ENCODE results near the gene SEMA5A. TPM values are rescaled to one million over a fixed set of nuclear protein-coding genes. Genes with fewer than 3 reads are reported as not detected.

The SEMA5A gene
- total RNA-seq, 5 donors from 2014 or later (not counting 1 experiment from before 2014, with no cell fraction given) = 0.60 to 5.1 (median 1.5) TPM

DNA sequence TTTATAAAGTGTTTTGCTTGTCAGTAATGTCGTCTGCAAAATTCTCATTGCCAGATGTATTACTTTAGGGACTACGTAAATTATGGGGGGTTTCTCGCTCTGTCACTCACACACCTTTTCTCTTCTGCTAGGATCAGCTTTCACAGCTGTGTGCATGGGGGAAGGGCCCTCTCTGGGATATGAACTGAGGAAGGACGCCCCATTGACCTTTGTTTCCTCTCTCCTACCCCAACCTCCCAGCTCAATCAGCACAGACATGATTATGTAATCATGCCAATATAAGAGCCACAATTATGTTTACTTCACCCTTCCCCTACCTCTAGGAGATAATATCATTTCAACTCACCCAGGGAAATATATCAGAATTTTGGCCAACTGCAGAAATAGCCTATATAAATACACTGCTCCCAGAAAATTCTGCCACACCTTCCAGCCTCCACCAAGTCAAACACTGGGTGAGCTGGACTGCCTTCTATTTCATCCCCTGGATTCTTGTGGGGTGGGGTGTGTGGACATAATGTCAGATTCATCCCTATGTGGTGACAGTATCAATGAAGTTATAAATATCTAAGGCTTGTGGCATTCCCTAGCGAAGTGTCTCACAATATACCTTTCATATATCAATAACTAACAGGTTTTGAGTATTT lies 12.6 kb upstream of the SEMA5A start:
- POLR2A ChIA-PET = no interaction called here
- H3K36me3 Mint-ChIP-seq = no peaks in the 10 kb centered on the region
- Histone ChIP-seq H3K9me3 (no peaks in the 10 kb centered on the region), H3K27me3 (replicated peaks in 1 of 2; ENCODE audit: control insufficient read depth in 2 of 2, extremely low read depth in 1 of 2, insufficient read depth in 2 of 2, low read length in 1 of 2) (no peaks in the 10 kb centered on the region), H3K27ac (ENCODE audit: low read length) (no peak overlapping the region), H3K36me3 (ENCODE audit: control insufficient read depth in 2 of 2, extremely low read depth in 1 of 2, insufficient read depth in 1 of 2, low read length in 1 of 2) (no peaks in the 10 kb centered on the region), H3K4me1 (ENCODE audit: control insufficient read depth in 1 of 2, extremely low read depth in 1 of 2, insufficient read depth in 2 of 2, low read length in 2 of 2) (no peaks in the 10 kb centered on the region), H3K4me3 (ENCODE audit: control insufficient read depth in 1 of 2, extremely low read depth in 1 of 2, low read length in 1 of 2) (no peak overlapping the region)
- WGBS (ENCODE audit: insufficient coverage) = no CpG with 5 or more reads among the region's 5 CpGs
- no peak overlapping the region for H3K4me3 Mint-ChIP-seq
- DNase-seq (no peak), ATAC-seq (replicated peaks in 1 of 4) (no peak)
- CTCF ChIA-PET = no interaction called here
- no peaks in the 10 kb centered on the region for H3K4me1 Mint-ChIP-seq
- no peak overlapping the region for H3K27ac Mint-ChIP-seq
- no peaks in the 10 kb centered on the region for H3K27me3 Mint-ChIP-seq
- H3K9me3 Mint-ChIP-seq = peaks cover 0 to 11% (median 2%) of the 10 kb centered on the region in 3 donors

DNA sequence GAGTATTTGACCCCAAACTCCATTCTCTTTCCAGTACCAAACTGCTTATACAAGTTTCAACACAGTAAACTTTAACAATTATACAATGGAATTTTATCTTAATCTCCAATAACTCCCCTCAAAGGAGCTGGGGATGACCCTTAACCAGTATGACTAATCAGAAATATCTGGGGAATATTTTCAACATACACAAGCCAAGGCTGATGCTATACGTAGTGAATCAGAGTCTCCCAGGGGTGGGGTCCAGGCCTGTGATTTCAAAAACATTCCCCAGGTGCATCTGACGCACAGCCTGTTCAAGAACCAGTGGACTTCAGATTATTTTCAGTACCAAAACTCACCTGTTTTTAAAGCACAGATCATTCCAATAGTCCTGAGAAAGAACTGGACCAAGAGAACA lies 11.8 kb upstream of the SEMA5A start:
- no peak for ATAC-seq (replicated peaks in 1 of 4)
- H3K9me3 Mint-ChIP-seq = peaks cover 0 to 5% (median 0%) of the 10 kb centered on the region in 3 donors
- no peak overlapping the region for H3K27ac Mint-ChIP-seq
- H3K4me3 ChIP-seq (ENCODE audit: control insufficient read depth in 1 of 2, extremely low read depth in 1 of 2, low read length in 1 of 2) = no peak overlapping the region
- no peaks in the 10 kb centered on the region for H3K36me3 ChIP-seq (ENCODE audit: control insufficient read depth in 2 of 2, extremely low read depth in 1 of 2, insufficient read depth in 1 of 2, low read length in 1 of 2)
- H3K27me3 ChIP-seq (replicated peaks in 1 of 2; ENCODE audit: control insufficient read depth in 2 of 2, extremely low read depth in 1 of 2, insufficient read depth in 2 of 2, low read length in 1 of 2) = no peaks in the 10 kb centered on the region
- ChIA-PET POLR2A (no interaction called here), CTCF (no interaction called here)
- no peaks in the 10 kb centered on the region for H3K4me1 Mint-ChIP-seq
- no peaks in the 10 kb centered on the region for H3K4me1 ChIP-seq (ENCODE audit: control insufficient read depth in 1 of 2, extremely low read depth in 1 of 2, insufficient read depth in 2 of 2, low read length in 2 of 2)
- H3K4me3 Mint-ChIP-seq = no peak overlapping the region
- H3K36me3 Mint-ChIP-seq = no peaks in the 10 kb centered on the region
- no peak for DNase-seq
- 54% methylated on average over 2 of the region's 2 CpGs for WGBS (ENCODE audit: insufficient coverage)
- H3K9me3 ChIP-seq = no peaks in the 10 kb centered on the region
- H3K27ac ChIP-seq (ENCODE audit: low read length) = no peak overlapping the region
- no peaks in the 10 kb centered on the region for H3K27me3 Mint-ChIP-seq

DNA sequence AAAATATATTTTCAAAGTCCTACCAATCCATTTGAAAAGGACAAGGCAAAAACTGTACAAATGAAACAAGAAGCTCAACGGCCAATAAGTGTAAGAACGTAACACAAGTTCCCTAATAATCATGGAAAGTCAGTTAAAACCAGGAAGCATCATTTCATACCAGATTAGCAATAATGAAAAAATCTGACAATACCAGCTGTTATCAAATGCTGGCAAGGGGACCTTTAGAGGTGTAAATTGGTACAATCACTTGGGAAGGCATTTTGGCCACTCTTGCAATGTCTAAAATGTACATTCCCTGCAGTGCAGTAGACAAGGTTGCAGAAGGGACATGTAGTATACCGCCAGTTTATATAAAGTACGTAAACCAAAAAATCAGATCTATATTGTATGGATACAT lies 10.1 kb upstream of the SEMA5A start:
- Histone ChIP-seq H3K9me3 (no peaks in the 10 kb centered on the region), H3K4me3 (ENCODE audit: control insufficient read depth in 1 of 2, extremely low read depth in 1 of 2, low read length in 1 of 2) (no peak overlapping the region), H3K4me1 (ENCODE audit: control insufficient read depth in 1 of 2, extremely low read depth in 1 of 2, insufficient read depth in 2 of 2, low read length in 2 of 2) (no peaks in the 10 kb centered on the region), H3K27me3 (replicated peaks in 1 of 2; ENCODE audit: control insufficient read depth in 2 of 2, extremely low read depth in 1 of 2, insufficient read depth in 2 of 2, low read length in 1 of 2) (no peaks in the 10 kb centered on the region), H3K36me3 (ENCODE audit: control insufficient read depth in 2 of 2, extremely low read depth in 1 of 2, insufficient read depth in 1 of 2, low read length in 1 of 2) (no peaks in the 10 kb centered on the region), H3K27ac (ENCODE audit: low read length) (no peak overlapping the region)
- DNase-seq (no peak), ATAC-seq (replicated peaks in 1 of 4) (no peak)
- Mint-ChIP-seq H3K4me3 (no peak overlapping the region), H3K4me1 (no peaks in the 10 kb centered on the region), H3K9me3 (peaks cover 0 to 5% (median 0%) of the 10 kb centered on the region in 3 donors), H3K27me3 (no peaks in the 10 kb centered on the region), H3K36me3 (no peaks in the 10 kb centered on the region), H3K27ac (no peak overlapping the region)
- CTCF ChIA-PET = no interaction called here
- POLR2A ChIA-PET = no interaction called here
- whole genome bisulfite sequencing (ENCODE audit: insufficient coverage) = 67% methylated on average over 1 of the region's 4 CpGs

DNA sequence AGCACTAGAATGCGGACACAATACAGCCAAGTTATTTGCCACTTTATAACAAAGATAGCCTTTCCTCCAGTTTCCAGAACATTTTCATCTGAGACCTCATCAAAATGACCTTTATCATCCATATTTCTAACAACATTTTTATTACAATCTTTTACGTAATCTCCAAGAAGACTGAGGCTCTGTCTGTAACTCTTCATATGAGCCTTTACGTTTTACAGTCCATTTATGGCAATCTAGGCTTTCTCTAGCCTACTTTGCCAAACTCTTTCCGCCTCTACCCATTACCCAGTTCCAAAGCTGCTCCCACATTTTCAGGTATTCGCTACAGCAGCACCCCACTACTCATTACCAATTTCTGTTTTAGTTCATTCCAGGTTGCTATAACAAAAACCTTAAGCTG lies 8.2 kb upstream of the SEMA5A start:
- no peak overlapping the region for H3K27ac ChIP-seq (ENCODE audit: low read length)
- no peaks in the 10 kb centered on the region for H3K27me3 Mint-ChIP-seq
- CTCF ChIA-PET = interaction anchor here in 1 of 2 donors (0.6 kb wide), 1 partner anchor 10 kb away, joined by 4 read pairs; no protein-coding TSS in a partner anchor
- H3K27me3 ChIP-seq (replicated peaks in 1 of 2; ENCODE audit: control insufficient read depth in 2 of 2, extremely low read depth in 1 of 2, insufficient read depth in 2 of 2, low read length in 1 of 2) = no peaks in the 10 kb centered on the region
- POLR2A ChIA-PET = no interaction called here
- H3K36me3 Mint-ChIP-seq = no peaks in the 10 kb centered on the region
- no peak overlapping the region for H3K4me3 ChIP-seq (ENCODE audit: control insufficient read depth in 1 of 2, extremely low read depth in 1 of 2, low read length in 1 of 2)
- no peak overlapping the region for H3K27ac Mint-ChIP-seq
- no peaks in the 10 kb centered on the region for H3K4me1 ChIP-seq (ENCODE audit: control insufficient read depth in 1 of 2, extremely low read depth in 1 of 2, insufficient read depth in 2 of 2, low read length in 2 of 2)
- WGBS (ENCODE audit: insufficient coverage) = 79% methylated on average over 3 of the region's 5 CpGs
- H3K36me3 ChIP-seq (ENCODE audit: control insufficient read depth in 2 of 2, extremely low read depth in 1 of 2, insufficient read depth in 1 of 2, low read length in 1 of 2) = no peaks in the 10 kb centered on the region
- ATAC-seq (replicated peaks in 1 of 4) = no peak
- peaks cover 0 to 9% (median 0%) of the 10 kb centered on the region in 3 donors for H3K9me3 Mint-ChIP-seq
- no peak overlapping the region for H3K4me3 Mint-ChIP-seq
- H3K4me1 Mint-ChIP-seq = no peaks in the 10 kb centered on the region
- no peak for DNase-seq
- no peaks in the 10 kb centered on the region for H3K9me3 ChIP-seq

DNA sequence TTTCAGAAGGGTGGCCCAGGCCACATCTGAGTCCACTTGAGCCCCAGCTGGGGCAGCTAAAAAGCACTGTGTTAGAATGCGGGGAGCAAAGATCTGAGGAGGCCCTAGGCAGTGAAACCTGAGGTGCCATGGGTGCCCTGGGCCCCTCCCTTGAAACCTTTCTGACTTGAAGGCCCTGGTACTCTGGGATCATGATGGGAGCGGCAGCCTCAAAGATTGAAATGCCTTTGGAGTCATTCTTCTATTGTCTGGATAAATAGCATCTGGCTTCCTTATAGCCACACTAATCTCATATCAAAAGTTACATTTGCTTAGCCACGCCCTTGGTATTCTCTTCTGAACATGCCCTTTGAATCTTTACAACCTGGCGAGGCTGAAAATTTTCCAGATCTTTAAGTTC lies 7.7 kb upstream of the SEMA5A start:
- no peaks in the 10 kb centered on the region for H3K9me3 ChIP-seq
- WGBS (ENCODE audit: insufficient coverage) = 87% methylated on average over 3 of the region's 4 CpGs
- no peaks in the 10 kb centered on the region for H3K36me3 Mint-ChIP-seq
- H3K27me3 ChIP-seq (replicated peaks in 1 of 2; ENCODE audit: control insufficient read depth in 2 of 2, extremely low read depth in 1 of 2, insufficient read depth in 2 of 2, low read length in 1 of 2) = no peaks in the 10 kb centered on the region
- H3K9me3 Mint-ChIP-seq = peaks cover 0 to 9% (median 0%) of the 10 kb centered on the region in 3 donors
- no peaks in the 10 kb centered on the region for H3K36me3 ChIP-seq (ENCODE audit: control insufficient read depth in 2 of 2, extremely low read depth in 1 of 2, insufficient read depth in 1 of 2, low read length in 1 of 2)
- H3K4me1 ChIP-seq (ENCODE audit: control insufficient read depth in 1 of 2, extremely low read depth in 1 of 2, insufficient read depth in 2 of 2, low read length in 2 of 2) = no peaks in the 10 kb centered on the region
- POLR2A ChIA-PET = no interaction called here
- no peak overlapping the region for H3K27ac Mint-ChIP-seq
- H3K27ac ChIP-seq (ENCODE audit: low read length) = no peak overlapping the region
- H3K4me3 Mint-ChIP-seq = no peak overlapping the region
- no peak overlapping the region for H3K4me3 ChIP-seq (ENCODE audit: control insufficient read depth in 1 of 2, extremely low read depth in 1 of 2, low read length in 1 of 2)
- no peaks in the 10 kb centered on the region for H3K4me1 Mint-ChIP-seq
- peaks cover 0 to 3% of the 10 kb centered on the region in 2 donors for H3K27me3 Mint-ChIP-seq
- ATAC-seq (replicated peaks in 1 of 4) (no peak), DNase-seq (no peak)
- CTCF ChIA-PET = no interaction called here

DNA sequence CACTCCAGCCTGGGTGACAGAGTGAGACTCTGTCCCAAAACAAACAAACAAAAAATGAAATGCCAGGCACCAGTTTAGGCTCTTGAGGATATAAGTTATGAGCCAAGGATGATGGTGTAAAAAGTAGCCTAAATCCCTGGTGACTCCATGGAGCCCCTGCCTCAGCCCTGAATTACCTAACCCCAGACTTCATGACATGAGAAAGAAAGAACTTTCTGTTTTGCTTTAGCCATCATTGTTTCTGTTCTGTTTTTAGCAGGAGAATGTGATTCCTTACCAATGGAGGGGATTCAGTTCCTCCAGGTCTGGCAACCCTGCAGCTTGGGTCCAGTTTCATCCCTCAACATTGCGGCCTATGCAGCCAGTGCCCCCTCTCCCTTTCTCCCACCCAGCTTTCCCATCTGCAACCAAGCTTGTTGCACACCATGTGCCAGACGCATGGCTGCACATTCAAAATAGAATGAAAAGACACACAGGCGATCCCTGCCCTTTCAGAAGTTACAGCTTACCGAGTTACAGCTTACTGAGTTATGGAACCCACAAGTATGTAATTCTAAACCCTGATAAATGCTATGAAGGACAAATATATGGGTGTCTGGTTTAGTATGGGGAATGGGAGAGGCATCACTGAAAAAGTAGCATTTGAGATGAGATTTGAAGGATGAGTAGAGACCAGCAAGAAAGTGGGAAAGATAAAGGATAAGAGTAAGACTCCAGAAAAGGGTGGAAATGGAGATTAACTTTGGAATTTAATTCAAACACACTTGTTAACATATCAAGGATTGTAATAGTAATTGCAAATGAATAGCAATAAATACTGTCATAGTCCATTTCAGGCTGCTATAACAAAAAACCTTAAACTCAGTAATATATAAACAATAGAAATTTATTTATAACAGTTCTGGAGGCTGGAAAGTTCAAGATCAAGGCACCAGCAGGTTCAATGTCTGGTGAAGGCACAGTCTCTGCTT lies 6.0 kb upstream of the SEMA5A start:
- H3K36me3 ChIP-seq (ENCODE audit: control insufficient read depth in 2 of 2, extremely low read depth in 1 of 2, insufficient read depth in 1 of 2, low read length in 1 of 2) = no peaks in the 10 kb centered on the region
- Mint-ChIP-seq H3K9me3 (peaks cover 0 to 9% (median 0%) of the 10 kb centered on the region in 3 donors), H3K27ac (no peak overlapping the region), H3K4me3 (no peak overlapping the region), H3K4me1 (no peaks in the 10 kb centered on the region), H3K36me3 (no peaks in the 10 kb centered on the region), H3K27me3 (peaks cover 3 to 12% of the 10 kb centered on the region in 2 donors)
- POLR2A ChIA-PET = no interaction called here
- no peaks in the 10 kb centered on the region for H3K9me3 ChIP-seq
- no peak overlapping the region for H3K4me3 ChIP-seq (ENCODE audit: control insufficient read depth in 1 of 2, extremely low read depth in 1 of 2, low read length in 1 of 2)
- no peak for DNase-seq
- ATAC-seq (replicated peaks in 1 of 4) = no peak
- peaks cover 3 to 10% of the 10 kb centered on the region in 2 experiments for H3K27me3 ChIP-seq (replicated peaks in 1 of 2; ENCODE audit: control insufficient read depth in 2 of 2, extremely low read depth in 1 of 2, insufficient read depth in 2 of 2, low read length in 1 of 2)
- no peaks in the 10 kb centered on the region for H3K4me1 ChIP-seq (ENCODE audit: control insufficient read depth in 1 of 2, extremely low read depth in 1 of 2, insufficient read depth in 2 of 2, low read length in 2 of 2)
- no peak overlapping the region for H3K27ac ChIP-seq (ENCODE audit: low read length)
- 97% methylated on average over 2 of the region's 4 CpGs for WGBS (ENCODE audit: insufficient coverage)
- CTCF ChIA-PET = no interaction called here

Data from T-cell (primary cell).